ENCODE measurements around the gene OR5K1.

Gene OR5K1

DNA sequence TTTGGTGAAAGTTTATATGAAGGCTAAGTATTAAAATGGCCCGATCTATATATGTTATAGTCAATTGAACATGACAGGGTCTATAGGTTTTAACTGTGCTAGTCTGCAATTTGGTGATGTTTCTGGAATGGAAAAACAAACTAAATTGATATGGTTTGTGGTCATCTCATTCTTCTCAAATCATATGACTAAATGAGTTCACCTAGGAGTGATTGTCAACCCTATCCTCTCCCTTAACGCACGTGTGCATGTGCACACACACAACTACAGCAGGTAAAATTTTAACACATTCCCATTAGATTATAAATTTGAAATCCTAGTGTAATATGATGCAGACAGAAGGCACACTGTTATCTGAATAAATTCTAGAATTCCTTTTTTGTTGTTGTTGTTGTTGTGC, 50.7 kb downstream of the OR5K1 start:
- DNase-seq (ENCODE audit: extremely low read depth in 1 of 2, low read depth in 1 of 2) = no peak

- DNase-seq (ENCODE audit: extremely low read depth in 1 of 2, low read depth in 1 of 2) = no peak
Measured at GRCh38 chr3:98514948-98515347, 51.9 kb downstream of the OR5K1 start.

DNA sequence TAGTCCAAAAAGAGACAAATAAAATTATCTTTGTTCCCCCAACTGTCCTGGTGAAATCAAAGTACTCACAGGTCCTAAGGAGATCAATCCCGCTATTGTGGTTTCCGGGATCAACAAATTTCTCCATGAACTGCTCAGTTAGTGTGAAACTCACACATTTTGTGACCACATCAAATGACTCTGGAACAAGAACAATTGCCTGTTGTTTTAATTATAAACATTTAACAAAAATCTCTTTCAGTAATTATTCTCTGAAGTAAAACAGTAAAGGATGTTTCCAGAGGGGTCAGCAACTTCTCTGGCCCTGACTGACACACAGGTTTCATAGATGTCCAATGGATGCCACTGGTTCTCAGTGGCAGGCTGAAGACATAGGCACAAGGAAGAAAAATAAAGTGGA, 55.8 kb downstream of the OR5K1 start:
- no peak for DNase-seq (ENCODE audit: extremely low read depth in 1 of 2, low read depth in 1 of 2)

- DNase-seq (ENCODE audit: extremely low read depth in 1 of 2, low read depth in 1 of 2) = no peak
Measured at GRCh38 chr3:98519351-98519750, 56.4 kb downstream of the OR5K1 start.

DNA sequence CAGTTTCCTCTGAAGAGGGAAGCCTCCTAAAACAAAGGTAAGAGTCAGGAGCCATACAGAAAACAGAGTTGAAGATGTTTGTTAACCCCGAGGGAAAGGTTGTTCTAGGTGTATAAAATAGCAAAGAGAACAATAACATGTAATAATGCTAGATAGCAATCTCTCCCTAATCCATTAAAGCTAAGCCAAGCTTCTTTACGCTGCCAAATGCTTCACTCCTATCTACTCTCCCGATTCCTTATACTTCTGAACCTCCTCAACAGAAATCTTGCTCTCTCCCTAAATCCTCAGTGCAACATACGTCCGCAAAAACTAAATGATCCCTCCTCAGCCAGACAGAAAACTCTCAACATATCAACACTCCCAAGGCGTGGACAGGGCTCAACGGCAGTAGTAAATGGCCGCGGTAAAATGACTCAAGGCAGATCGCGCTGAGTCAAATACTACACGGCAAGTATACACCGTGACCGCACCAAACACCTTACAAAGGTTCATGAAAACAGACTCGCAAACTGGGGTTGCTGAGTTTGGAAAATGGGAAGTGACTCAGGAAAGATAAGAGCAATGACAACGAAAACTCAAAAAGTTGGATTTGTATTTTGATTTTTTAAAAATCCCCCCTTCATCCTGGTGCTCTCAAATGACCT, 59.0 kb downstream of the OR5K1 start:
- peak in 1 of 2 donors; percentile 56 for DNase-seq (ENCODE audit: extremely low read depth in 1 of 2, low read depth in 1 of 2)

All from stimulated activated CD8-positive, alpha-beta memory T cell treated with anti-CD3 and anti-CD28 coated beads, Interleukin-7, amount 100 ng/mL, for 48 hours (primary cell).